ENCODE data around the gene EIF4B. TPM values are rescaled to one million over a fixed set of nuclear protein-coding genes. Genes with fewer than 3 reads are reported as not detected.

Gene EIF4B
- total and polyA plus RNA-seq, 2 of the 13 experiments (the other 11 are each of a cell fraction or from before 2014, with no cell fraction given): 416 to 548 TPM

DNA sequence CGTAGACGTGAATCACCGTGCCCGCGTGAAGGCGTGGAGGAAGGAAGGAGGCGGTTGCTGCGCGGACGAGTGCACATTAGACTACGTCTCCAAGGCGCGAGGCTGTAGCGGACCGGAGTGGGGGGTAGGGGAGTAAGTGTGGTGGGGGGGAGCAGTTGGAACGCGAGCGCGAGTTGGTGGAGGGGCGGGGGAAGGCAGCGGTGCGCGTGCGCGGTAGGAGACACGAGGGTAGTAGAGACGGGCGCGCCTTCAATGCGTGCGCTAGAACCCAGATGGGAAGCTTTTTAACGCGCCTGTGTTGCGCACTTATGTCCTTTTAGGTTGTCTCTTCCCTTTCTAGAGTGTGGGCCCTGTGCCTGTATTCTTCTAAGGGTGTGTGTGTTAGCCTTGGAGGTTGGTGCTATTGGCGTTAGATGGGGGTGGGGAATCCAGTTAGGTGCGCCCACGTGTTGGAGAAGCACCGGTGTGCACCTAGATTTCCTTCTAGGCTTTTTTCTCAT, 604 bp downstream of the EIF4B start (continued):
- TF ChIP-seq AHR (CRISPR knock-in tag; IDR thresholded peaks at IDR 0.05) (0 out of 2 replicates have a peak, but pooled peaks have one; percentile 16), MAFF (IDR thresholded peaks at IDR 0.05; ENCODE audit: low read depth, low read length) (no peak), GLI4 (CRISPR knock-in tag; IDR thresholded peaks at IDR 0.05; ENCODE audit: borderline replicate concordance) (no peak), KMT2A (CRISPR knock-in tag; IDR thresholded peaks at IDR 0.05) (no peak), MYC (CRISPR knock-in tag; IDR thresholded peaks at IDR 0.05; ENCODE audit: borderline replicate concordance) (peak; percentile 93), SSRP1 (CRISPR knock-in tag; IDR thresholded peaks at IDR 0.05) (0 out of 2 replicates have a peak, but pooled peaks have one; percentile 22), ZNF230 (CRISPR knock-in tag; IDR thresholded peaks at IDR 0.05) (0 out of 2 replicates have a peak, but pooled peaks have one; percentile 3), ZKSCAN1 (IDR thresholded peaks at IDR 0.05; ENCODE audit: low read length) (no peak), ZNF331 (CRISPR knock-in tag; IDR thresholded peaks at IDR 0.05) (0 out of 2 replicates have a peak, but pooled peaks have one; percentile 6), HHEX (CRISPR knock-in tag; IDR thresholded peaks at IDR 0.05) (0 out of 2 replicates have a peak, but pooled peaks have one; percentile 2), MXD4 (CRISPR knock-in tag; IDR thresholded peaks at IDR 0.05) (peak; percentile 80; the same call in 1 of the 2 replicates), TEAD3 (CRISPR knock-in tag; optimal IDR thresholded peaks at IDR 0.05; ENCODE audit: borderline replicate concordance) (no peak), ZNF225 (CRISPR knock-in tag; IDR thresholded peaks at IDR 0.05) (no peak), KLF11 (CRISPR knock-in tag; IDR thresholded peaks at IDR 0.05) (no peak), AGO2 (optimal IDR thresholded peaks at IDR 0.05; ENCODE audit: low read depth, low read length) (peak; percentile 95), DMAP1 (CRISPR knock-in tag; IDR thresholded peaks at IDR 0.05) (peak; percentile 81), MXI1 (IDR thresholded peaks at IDR 0.05; ENCODE audit: borderline replicate concordance, low read depth, low read length) (peak; percentile 73; the same call in 1 of the 3 replicates), ERF (CRISPR knock-in tag; IDR thresholded peaks at IDR 0.05) (0 out of 2 replicates have a peak, but pooled peaks have one; percentile 13), ZFYVE20 (CRISPR knock-in tag; IDR thresholded peaks at IDR 0.05; ENCODE audit: borderline replicate concordance, low read depth) (no peak), HNRNPLL (IDR thresholded peaks at IDR 0.05; ENCODE audit: low read depth, low read length, poor library complexity, severe bottlenecking) (no peak), ZNF33B (CRISPR knock-in tag; IDR thresholded peaks at IDR 0.05) (no peak), MIER3 (CRISPR knock-in tag; IDR thresholded peaks at IDR 0.05; ENCODE audit: borderline replicate concordance) (no peak)
- TF ChIP-seq, protein P1, sequence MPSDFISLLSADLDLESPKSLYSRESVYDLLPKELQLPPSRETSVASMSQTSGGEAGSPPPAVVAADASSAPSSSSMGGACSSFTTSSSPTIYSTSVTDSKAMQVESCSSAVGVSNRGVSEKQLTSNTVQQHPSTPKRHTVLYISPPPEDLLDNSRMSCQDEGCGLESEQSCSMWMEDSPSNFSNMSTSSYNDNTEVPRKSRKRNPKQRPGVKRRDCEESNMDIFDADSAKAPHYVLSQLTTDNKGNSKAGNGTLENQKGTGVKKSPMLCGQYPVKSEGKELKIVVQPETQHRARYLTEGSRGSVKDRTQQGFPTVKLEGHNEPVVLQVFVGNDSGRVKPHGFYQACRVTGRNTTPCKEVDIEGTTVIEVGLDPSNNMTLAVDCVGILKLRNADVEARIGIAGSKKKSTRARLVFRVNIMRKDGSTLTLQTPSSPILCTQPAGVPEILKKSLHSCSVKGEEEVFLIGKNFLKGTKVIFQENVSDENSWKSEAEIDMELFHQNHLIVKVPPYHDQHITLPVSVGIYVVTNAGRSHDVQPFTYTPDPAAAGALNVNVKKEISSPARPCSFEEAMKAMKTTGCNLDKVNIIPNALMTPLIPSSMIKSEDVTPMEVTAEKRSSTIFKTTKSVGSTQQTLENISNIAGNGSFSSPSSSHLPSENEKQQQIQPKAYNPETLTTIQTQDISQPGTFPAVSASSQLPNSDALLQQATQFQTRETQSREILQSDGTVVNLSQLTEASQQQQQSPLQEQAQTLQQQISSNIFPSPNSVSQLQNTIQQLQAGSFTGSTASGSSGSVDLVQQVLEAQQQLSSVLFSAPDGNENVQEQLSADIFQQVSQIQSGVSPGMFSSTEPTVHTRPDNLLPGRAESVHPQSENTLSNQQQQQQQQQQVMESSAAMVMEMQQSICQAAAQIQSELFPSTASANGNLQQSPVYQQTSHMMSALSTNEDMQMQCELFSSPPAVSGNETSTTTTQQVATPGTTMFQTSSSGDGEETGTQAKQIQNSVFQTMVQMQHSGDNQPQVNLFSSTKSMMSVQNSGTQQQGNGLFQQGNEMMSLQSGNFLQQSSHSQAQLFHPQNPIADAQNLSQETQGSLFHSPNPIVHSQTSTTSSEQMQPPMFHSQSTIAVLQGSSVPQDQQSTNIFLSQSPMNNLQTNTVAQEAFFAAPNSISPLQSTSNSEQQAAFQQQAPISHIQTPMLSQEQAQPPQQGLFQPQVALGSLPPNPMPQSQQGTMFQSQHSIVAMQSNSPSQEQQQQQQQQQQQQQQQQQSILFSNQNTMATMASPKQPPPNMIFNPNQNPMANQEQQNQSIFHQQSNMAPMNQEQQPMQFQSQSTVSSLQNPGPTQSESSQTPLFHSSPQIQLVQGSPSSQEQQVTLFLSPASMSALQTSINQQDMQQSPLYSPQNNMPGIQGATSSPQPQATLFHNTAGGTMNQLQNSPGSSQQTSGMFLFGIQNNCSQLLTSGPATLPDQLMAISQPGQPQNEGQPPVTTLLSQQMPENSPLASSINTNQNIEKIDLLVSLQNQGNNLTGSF (CRISPR knock-in tag; IDR thresholded peaks at IDR 0.05): 0 out of 2 replicates have a peak, but pooled peaks have one; percentile 51
- TF ChIP-seq, protein P2, sequence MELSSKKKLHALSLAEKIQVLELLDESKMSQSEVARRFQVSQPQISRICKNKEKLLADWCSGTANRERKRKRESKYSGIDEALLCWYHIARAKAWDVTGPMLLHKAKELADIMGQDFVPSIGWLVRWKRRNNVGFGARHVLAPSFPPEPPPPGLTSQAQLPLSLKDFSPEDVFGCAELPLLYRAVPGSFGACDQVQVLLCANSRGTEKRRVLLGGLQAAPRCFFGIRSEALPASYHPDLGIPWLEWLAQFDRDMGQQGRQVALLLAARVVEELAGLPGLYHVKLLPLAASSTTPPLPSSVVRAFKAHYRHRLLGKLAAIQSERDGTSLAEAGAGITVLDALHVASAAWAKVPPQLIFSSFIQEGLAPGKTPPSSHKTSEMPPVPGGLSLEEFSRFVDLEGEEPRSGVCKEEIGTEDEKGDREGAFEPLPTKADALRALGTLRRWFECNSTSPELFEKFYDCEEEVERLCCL (CRISPR knock-in tag; IDR thresholded peaks at IDR 0.05; ENCODE audit: borderline replicate concordance): peak; percentile 10; the same call in 1 of the 2 replicates
- TF ChIP-seq, protein P3, sequence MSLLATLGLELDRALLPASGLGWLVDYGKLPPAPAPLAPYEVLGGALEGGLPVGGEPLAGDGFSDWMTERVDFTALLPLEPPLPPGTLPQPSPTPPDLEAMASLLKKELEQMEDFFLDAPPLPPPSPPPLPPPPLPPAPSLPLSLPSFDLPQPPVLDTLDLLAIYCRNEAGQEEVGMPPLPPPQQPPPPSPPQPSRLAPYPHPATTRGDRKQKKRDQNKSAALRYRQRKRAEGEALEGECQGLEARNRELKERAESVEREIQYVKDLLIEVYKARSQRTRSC (CRISPR knock-in tag; IDR thresholded peaks at IDR 0.05; ENCODE audit: low read depth): no peak
